IMR-90 (cell line): Measurements from ENCODE around the gene MTA2. TPM values are rescaled to one million over a fixed set of nuclear protein-coding genes. Genes with fewer than 3 reads are reported as not detected.

Source experiments
- ATAC-seq: fragments of 200-7000 bp; cut with Tn5 transposase; 2 replicates; pipeline ENCODE4 v1.9.1; 2020; ENCODE audit warnings: low read depth, mild to moderate bottlenecking, moderate library complexity
- BruUV-seq: library from RNA; stranded (reverse); fragments of 400-500 nt; replicated peaks from 2 replicates; lab custom pipeline; 2021; lab: Mats Ljungman, UMichigan
- CTCF ChIA-PET: fragments of 300-600 bp; formaldehyde crosslinking; extraction: SDS; loops from one replicate; lab custom pipeline; 2021; ENCODE audit warnings: antibody characterized with exemption; lab: Yijun Ruan, JAX
- POLR2A ChIA-PET: fragments of 300-600 bp; sonication (Branson Sonifier 250); formaldehyde crosslinking; loops from one replicate; lab custom pipeline; 2022; ENCODE audit warnings: antibody characterized with exemption; ENCODE audit not compliant: unreplicated experiment; lab: Charles Lee
- DNase-seq: peaks from one replicate; pipeline ENCODE4 v3.0.0; 2013
- H2AFZ ChIP-seq: replicated peaks from 2 replicates; pipeline ENCODE3; 2013; ENCODE audit warnings: low read length, mild to moderate bottlenecking; ENCODE audit not compliant: poor library complexity
- H2AK5ac ChIP-seq: 2 replicates; pipeline ENCODE4 v1.6.1; 2013; ENCODE audit warnings: low read depth, low read length, inconsistent platforms
- H2AK9ac ChIP-seq: replicated peaks from 2 replicates; pipeline ENCODE3; 2013; ENCODE audit warnings: mild to moderate bottlenecking, low read depth, low read length, moderate library complexity; ENCODE audit not compliant: poor library complexity
- H2BK120ac ChIP-seq: 2 replicates; pipeline ENCODE4 v1.6.1; 2013; ENCODE audit warnings: low read depth, low read length, inconsistent platforms
- H2BK15ac ChIP-seq: 3 replicates; pipeline ENCODE4 v1.6.1; 2013; ENCODE audit warnings: low read depth, low read length, inconsistent platforms
- H2BK20ac ChIP-seq: 2 replicates; pipeline ENCODE4 v1.6.1; 2013; ENCODE audit warnings: low read depth, mild to moderate bottlenecking, inconsistent platforms, low read length, moderate library complexity
- H2BK5ac ChIP-seq: 2 replicates; pipeline ENCODE4 v1.6.1; 2013; ENCODE audit warnings: mild to moderate bottlenecking, low read depth, low read length, inconsistent platforms; ENCODE audit not compliant: poor library complexity, severe bottlenecking
- H3K14ac ChIP-seq: replicated peaks from 2 replicates; pipeline ENCODE4 v1.6.1; 2013; ENCODE audit warnings: low read depth, low read length, inconsistent platforms
- H3K18ac ChIP-seq: 2 replicates; pipeline ENCODE4 v1.6.1; 2013; ENCODE audit warnings: low read depth, low read length, control low read depth
- H3K23ac ChIP-seq: 2 replicates; pipeline ENCODE4 v1.6.1; 2013; ENCODE audit warnings: low read depth, low read length, inconsistent platforms
- H3K27ac ChIP-seq: 2 replicates; pipeline ENCODE4 v1.5.1; 2013; ENCODE audit warnings: mild to moderate bottlenecking, control low read depth, low read length; ENCODE audit not compliant: insufficient read depth
- H3K27me3 ChIP-seq: 2 replicates; pipeline ENCODE4 v1.6.1; 2013; ENCODE audit warnings: low read length; ENCODE audit not compliant: control insufficient read depth, insufficient read depth
- H3K36me3 ChIP-seq: 2 replicates; pipeline ENCODE4 v1.6.1; 2013; ENCODE audit warnings: low read length, mixed read lengths; ENCODE audit not compliant: control insufficient read depth, insufficient read depth
- H3K4ac ChIP-seq: 2 replicates; pipeline ENCODE4 v1.6.1; 2013; ENCODE audit warnings: low read depth, low read length, inconsistent platforms
- H3K4me1 ChIP-seq: 2 replicates; pipeline ENCODE4 v1.6.1; 2013; ENCODE audit warnings: low read length, mixed read lengths; ENCODE audit not compliant: control insufficient read depth, insufficient read depth
- H3K4me2 ChIP-seq: 2 replicates; pipeline ENCODE4 v1.6.1; 2013; ENCODE audit warnings: low read depth, mild to moderate bottlenecking, control low read depth, low read length, moderate library complexity
- H3K4me3 ChIP-seq: 2 replicates; pipeline ENCODE4 v1.5.1; 2013; ENCODE audit warnings: low read depth, mild to moderate bottlenecking, control low read depth, low read length, moderate library complexity; ENCODE audit not compliant: insufficient read depth
- H3K56ac ChIP-seq: 2 replicates; pipeline ENCODE4 v1.6.1; 2013; ENCODE audit warnings: low read length, inconsistent platforms; ENCODE audit not compliant: insufficient read depth; ENCODE audit errors: extremely low read depth
- H3K79me1 ChIP-seq, 2 experiments: 2 replicates each; pipeline ENCODE4 v1.6.1; 2013; ENCODE audit warnings: low read length in 2 of 2, inconsistent platforms in 1 of 2, low read depth in 1 of 2
- H3K9ac ChIP-seq: 2 replicates; pipeline ENCODE4 v1.6.1; 2013; ENCODE audit warnings: low read depth, low read length, control low read depth
- H3K9me1 ChIP-seq: 2 replicates; pipeline ENCODE4 v1.6.1; 2013; ENCODE audit warnings: low read length, inconsistent platforms; ENCODE audit not compliant: insufficient read depth
- H3K9me3 ChIP-seq: 2 replicates; pipeline ENCODE4 v1.6.1; 2013; ENCODE audit warnings: low read length; ENCODE audit not compliant: control insufficient read depth, insufficient read depth
- H4K20me1 ChIP-seq: 2 replicates; pipeline ENCODE4 v1.6.1; 2013; ENCODE audit warnings: low read length, inconsistent platforms; ENCODE audit not compliant: insufficient read depth
- H4K5ac ChIP-seq: 2 replicates; pipeline ENCODE4 v1.6.1; 2013; ENCODE audit warnings: mild to moderate bottlenecking, low read depth, low read length, control low read depth
- H4K8ac ChIP-seq, 2 experiments: 2 replicates each; pipeline ENCODE4 v1.6.1; 2013; ENCODE audit warnings: low read depth in 2 of 2, low read length in 2 of 2, control low read depth in 1 of 2, inconsistent platforms in 1 of 2
- H4K91ac ChIP-seq: 2 replicates; pipeline ENCODE4 v1.6.1; 2013; ENCODE audit warnings: low read depth, low read length, inconsistent platforms; ENCODE audit not compliant: insufficient read depth
- BHLHE40 ChIP-seq: fragments of 150-350 bp; IDR thresholded peaks from 2 replicates; pipeline ENCODE4 v1.6.1; 2016; ENCODE audit warnings: mild to moderate bottlenecking, low read depth, low read length
- POLR2A ChIP-seq: IDR thresholded peaks from 2 replicates; pipeline ENCODE4 v1.6.1; 2012; ENCODE audit warnings: mild to moderate bottlenecking, low read depth, low read length
- RAD21 ChIP-seq: IDR thresholded peaks from 2 replicates; pipeline ENCODE4 v1.6.1; 2012; ENCODE audit warnings: low read length, improper control_type of control experiment
- SMC3 ChIP-seq: fragments of 150-350 bp; IDR thresholded peaks from 2 replicates; pipeline ENCODE4 v1.6.1; 2016; ENCODE audit warnings: low read depth, mild to moderate bottlenecking, antibody characterized with exemption, low read length, moderate library complexity
- WGBS, 2 experiments: methylation state at CpG; one replicate each; pipeline versions ENCODE4 v1.1.5 to v1.1.7; 2013; ENCODE audit warnings: missing lambda C conversion rate in 2 of 2; ENCODE audit not compliant: insufficient read length in 1 of 2; ENCODE audit errors: extremely low coverage in 2 of 2; 5-methylcytosine and 5-hydroxymethylcytosine counted together
- dilution Hi-C: fragments of 300-500 bp; cut with HindIII; formaldehyde crosslinking; loops from one replicate; pipeline ENCODE4 v1.14.3; 2018; ENCODE audit warnings: low sequenced_read_pairs; ENCODE audit not compliant: unreplicated experiment
- in situ Hi-C: fragments of 300-500 bp; cut with MboI; formaldehyde crosslinking; loops from 3 replicates; pipeline ENCODE4 v1.14.3; 2019; ENCODE audit warnings: low sequenced_read_pairs, inconsistent platforms, mixed read lengths
- intact Hi-C: fragments of 100-400 bp; cut with micrococcal nuclease; formaldehyde crosslinking; loops from 2 replicates; pipeline ENCODE4 v1.10.0; 2022
- polyA plus RNA-seq, 3 experiments: library from polyadenylated mRNA; depleted of rRNA; stranded (reverse); fragments of >200 nt; gene quantifications; 2 replicates each; pipeline ENCODE4 v1.2.3, GENCODE V29; 2012; ENCODE audit warnings: low replicate concordance in 1 of 3
- total RNA-seq: library from RNA; depleted of rRNA; stranded (reverse); fragments of >200 nt; gene quantifications from 2 replicates; pipeline ENCODE4 v1.2.3, GENCODE V29; 2012

MTA2 gene
- total and polyA plus RNA-seq, 2 of the 4 experiments (the other 2 are of a cell fraction) = 34.8 to 136 TPM

DNA sequence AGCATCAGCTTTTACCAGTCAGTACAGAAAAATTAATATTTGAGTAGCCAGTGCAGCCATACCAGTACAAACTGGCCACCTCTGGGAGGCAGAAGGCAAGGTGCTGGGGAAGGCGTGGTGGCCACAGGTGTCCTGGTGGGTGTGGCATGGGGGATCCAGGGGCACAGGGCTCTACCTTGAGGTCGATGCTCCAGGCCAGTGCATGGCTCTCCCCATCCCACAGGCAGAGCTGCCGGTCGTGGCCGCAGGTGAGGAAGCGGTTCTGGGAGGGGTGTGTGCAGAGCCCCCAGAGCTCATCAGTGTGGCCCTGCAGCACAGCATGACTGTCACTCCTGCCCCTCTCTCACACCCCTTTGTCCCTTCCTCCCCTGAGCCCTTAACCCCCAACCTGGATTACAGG, 3.8 kb upstream of the MTA2 start:
- Histone ChIP-seq H4K5ac (no peak overlapping the region), H3K9ac (no peak overlapping the region), H2BK15ac (no peak overlapping the region), H2BK120ac (no peak overlapping the region), H3K18ac (no peak overlapping the region), H3K4ac (no peak overlapping the region), H4K8ac (no peak overlapping the region), H2BK5ac (no peak overlapping the region), H3K14ac (no peak overlapping the region), H2AK9ac (no peak overlapping the region), H3K79me1 (peaks cover 5 to 13% of the 10 kb centered on the region in 2 experiments; a peak in 2 of 4 replicates), H3K4me1 (peaks cover 3% of the 10 kb centered on the region; the same call in 1 of the 2 replicates), H3K23ac (no peak overlapping the region), H2BK20ac (no peak overlapping the region), H3K9me3 (no peaks in the 10 kb centered on the region), H3K27ac (no peak overlapping the region), H3K36me3 (peaks cover 31% of the 10 kb centered on the region), H3K4me2 (no peak overlapping the region), H2AK5ac (no peak overlapping the region), H3K56ac (no peak overlapping the region), H3K27me3 (no peaks in the 10 kb centered on the region), H3K4me3 (no peak overlapping the region), H2AFZ (no peak overlapping the region), H4K20me1 (peaks cover 2% of the 10 kb centered on the region; the same call in 1 of the 2 replicates), H3K9me1 (peaks cover 5% of the 10 kb centered on the region), H4K91ac (no peak overlapping the region)
- TF ChIP-seq POLR2A = no peak
- TF ChIP-seq RAD21 = no peak
- no peak for TF ChIP-seq SMC3
- TF ChIP-seq BHLHE40 = no peak
- intact Hi-C loops = no loop called here
- dilution Hi-C loops = no loop called here
- DNase-seq = no peak
- ChIA-PET CTCF (no interaction called here), POLR2A (interaction anchor here (0.5 kb wide), 1 partner anchor 19 kb away, joined by 3 read pairs; no protein-coding TSS in a partner anchor)
- no TSS peak for BruUV-seq
- WGBS, 2 experiments = no CpG with 5 or more reads among the region's 6 CpGs
- in situ Hi-C loops = no loop called here
- no peak for ATAC-seq
